Left renal pelvis (tissue), 4 donors: ENCODE measurements around the gene HSD11B2. TPM values are rescaled to one million over a fixed set of nuclear protein-coding genes. Genes with fewer than 3 reads are reported as not detected.
"Not testable (repeated sequence)": the region's sequence is repeated elsewhere in the genome, so short reads cannot be mapped to it uniquely, and the experiment has no call there.

Source experiments
- DNase-seq, 4 donors: peaks; one replicate each; pipeline ENCODE4 v3.0.0-alpha.2; 2013; ENCODE audit warnings: low read depth in 4 of 4, low spot score in 3 of 4
- polyA plus RNA-seq, 4 donors: library from polyadenylated mRNA; unstranded; fragments of 120-200 nt; gene quantifications; one replicate each; pipeline ENCODE4 v1.2.1, GENCODE V29; 2013; ENCODE audit not compliant: insufficient read length in 4 of 4

Gene HSD11B2
- polyA plus RNA-seq, 4 donors: 16.5 to 74.4 (median 45.6) TPM

GRCh38 chr16:67413978-67414911 lies 16.7 kb upstream of the HSD11B2 start:
- no peak for DNase-seq

DNA sequence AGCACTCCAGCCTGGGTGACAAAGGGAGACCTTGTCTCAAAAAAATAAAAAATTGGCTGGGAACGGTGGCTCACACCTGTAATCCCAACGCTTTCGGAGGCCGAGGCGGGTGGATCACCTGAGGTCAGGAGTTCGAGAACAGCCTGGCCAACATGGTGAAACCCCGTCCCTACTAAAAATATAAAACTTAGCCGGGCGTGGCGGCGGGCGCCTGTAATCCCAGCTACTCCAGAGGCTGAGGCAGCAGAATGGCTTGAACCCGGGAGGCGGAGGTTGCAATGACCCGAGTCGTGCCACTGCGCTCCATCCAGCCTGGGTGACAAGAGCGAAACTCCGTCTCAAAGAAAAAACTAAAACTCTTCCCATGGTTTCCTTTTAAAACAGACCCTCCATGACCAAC lies 15.5 kb upstream of the HSD11B2 start:
- DNase-seq: not testable (repeated sequence)

- DNase-seq: no peak
These were observed 14.8 kb upstream of the HSD11B2 start, which contains the start of gene ZDHHC1 for GRCh38 chr16:67415872-67416793. TSS of gene ZDHHC1 (minus strand) at chr16:67416477. CDS start at chr16:67407775, 8,702 bp downstream.

DNA sequence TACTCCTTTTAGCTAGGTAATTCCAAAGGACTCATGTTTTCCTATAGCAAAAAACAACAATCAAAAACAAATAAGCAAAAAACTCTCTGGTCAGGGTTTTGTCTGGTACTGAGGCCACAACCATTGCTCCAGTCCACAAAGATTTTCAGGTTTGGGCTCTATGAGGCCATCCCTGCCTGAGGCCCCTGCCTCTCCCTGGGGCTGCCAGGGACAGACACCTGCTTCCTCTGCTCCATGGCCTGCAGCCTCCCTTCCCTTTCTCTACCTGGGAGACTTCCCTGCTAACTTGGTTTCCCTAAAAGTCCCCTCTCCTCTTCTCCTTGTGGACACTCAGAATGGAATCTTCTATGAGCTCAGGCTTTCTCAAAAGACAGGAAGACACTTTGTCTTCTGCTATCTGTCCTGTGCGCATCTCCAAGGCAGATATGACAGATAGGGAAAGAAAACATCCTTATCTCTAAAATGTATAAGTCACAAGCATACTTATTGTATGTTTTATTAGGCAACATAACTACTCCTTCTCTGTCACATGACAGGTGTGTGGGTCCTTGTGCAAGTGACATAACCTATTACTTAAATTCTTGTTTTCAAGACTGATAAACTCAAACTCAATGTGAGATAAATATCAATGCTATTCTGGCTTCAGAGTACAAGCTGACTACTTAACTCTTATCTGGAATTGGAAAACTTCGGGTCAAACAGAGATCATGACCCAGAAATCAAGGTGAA lies 13.4 kb upstream of the HSD11B2 start:
- DNase-seq: no peak

- DNase-seq: no peak
These were observed 11.4 kb upstream of the HSD11B2 start for GRCh38 chr16:67419502-67419901.

DNA sequence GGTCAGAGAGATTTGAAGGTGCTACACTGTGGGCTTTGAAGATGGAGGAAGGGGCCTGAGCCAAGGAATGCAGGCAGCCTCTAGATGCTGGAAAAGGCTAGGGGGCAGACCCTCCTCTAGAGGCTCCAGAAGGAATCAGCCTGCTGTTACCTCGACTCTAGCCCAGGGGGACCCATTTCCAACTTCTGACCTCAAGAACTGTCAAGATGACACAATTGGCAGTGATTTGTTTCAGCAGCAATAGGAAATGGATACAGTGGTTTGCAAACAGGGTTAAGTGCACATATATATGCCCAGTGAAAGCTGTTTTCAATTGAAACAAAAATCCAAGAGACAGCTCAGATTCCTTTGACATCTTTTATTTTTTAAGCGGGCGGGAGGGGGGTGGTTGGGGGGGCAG lies 11.0 kb upstream of the HSD11B2 start:
- no peak for DNase-seq

DNA sequence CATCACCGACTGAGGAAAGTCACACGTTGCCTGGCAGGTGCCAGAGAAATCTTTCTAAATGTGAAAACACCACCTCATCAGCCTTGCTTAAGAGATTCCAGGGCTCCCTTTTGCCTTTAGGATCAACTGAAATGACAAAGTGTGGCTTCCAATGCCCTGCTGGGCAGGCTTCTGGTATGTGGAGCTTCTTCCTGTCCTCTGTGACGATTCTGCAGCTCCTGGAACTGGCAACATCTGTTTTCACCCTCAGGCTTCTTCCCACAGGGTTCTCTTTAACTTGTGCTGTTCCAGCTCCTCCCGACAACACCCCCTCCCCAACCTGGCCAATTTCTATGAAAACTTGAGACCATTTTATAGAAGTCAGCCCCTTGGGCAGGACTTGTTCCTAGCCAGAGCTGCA lies 9.9 kb upstream of the HSD11B2 start:
- no peak for DNase-seq

- DNase-seq: no peak
These were observed 7.9 kb upstream of the HSD11B2 start for GRCh38 chr16:67423015-67423414.

DNA sequence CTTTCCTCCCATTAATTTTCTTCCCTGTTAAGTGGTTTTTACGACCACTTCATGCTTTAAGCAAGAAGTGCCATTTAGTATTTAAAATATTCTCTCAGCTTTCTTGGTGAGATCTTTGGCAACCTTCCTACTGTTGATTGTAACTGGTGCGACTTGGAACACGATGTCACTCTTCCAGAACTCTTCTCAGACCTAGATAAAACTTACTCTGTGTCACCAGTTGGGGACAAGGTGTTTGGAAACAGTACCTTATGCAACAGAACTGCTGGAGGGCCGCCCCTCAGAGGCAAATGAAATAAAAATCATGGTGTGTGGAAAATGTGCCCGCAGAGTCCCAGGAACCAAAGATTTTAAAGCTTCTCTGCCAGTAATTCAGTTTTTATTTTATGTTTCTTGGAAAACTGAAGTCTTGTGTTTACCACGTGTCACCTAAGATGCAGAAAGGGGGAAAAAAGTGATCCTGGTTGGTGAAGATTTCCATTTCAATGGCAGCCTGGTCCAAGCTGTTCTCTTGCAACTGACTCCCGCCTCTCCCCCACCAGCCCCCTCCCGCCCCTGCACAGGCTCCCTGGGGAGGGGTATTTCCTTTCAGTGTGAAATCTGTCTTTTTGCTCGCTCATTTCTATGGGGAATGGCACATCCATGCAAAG lies 7.2 kb upstream of the HSD11B2 start:
- DNase-seq: no peak

DNA sequence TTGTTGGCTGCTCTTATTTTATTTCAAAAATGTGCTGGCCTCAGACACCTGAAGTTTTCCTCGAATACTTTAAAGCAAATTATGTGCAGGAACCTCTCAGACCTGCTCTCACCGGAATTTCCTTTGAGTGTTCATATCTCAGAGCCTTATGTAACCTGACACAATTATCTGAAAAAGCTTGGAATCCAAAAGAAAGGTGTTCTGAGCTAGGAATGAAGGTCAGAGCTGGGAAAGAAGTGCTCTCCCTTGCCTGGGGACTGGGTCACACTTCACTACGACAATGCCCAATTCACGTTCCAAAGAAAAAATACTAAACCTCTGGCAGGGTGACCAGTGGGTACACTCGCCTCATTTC lies 6.7 kb upstream of the HSD11B2 start:
- DNase-seq: no peak

DNA sequence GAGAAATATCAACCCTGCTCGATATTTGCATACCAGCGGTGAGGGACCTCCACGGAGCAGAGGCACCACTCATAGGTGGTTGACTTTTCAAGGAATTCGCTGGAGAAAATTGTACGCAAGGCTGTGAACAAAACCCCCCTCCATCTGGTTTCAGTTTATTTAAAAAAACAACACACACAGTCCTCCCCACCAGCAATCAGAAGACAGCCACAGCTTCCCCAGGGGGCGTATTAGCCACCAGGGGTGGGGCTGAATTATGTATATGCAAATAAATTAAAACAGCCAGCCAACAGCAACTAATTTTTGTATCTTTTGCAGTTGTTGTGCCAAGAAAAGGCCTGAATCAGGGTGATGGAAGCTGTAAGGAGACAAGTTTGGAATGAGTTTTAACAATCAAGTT lies 5.9 kb upstream of the HSD11B2 start:
- no peak for DNase-seq

GRCh38 chr16:67425580-67425979 lies 5.3 kb upstream of the HSD11B2 start:
- no peak for DNase-seq

DNA sequence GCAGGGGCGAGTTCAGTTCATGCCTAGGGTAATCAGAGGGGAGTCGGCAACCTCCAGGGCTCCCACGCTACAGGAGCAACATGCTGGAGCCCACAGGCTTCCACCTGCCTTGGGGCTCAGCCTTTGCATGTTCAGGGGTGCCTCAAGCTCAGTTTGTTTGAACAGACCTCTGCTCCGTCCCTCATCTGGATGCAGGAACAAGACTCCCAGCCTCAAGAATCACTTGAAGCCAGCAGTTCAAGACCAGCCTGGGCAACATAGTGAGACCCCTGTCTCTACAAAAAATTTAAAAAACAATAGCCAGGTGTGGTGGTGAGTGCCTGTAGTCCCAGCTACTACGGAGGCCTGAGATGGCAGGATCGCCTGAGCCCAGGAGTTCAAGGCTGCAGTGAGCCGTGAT lies 4.9 kb upstream of the HSD11B2 start:
- no peak for DNase-seq

DNA sequence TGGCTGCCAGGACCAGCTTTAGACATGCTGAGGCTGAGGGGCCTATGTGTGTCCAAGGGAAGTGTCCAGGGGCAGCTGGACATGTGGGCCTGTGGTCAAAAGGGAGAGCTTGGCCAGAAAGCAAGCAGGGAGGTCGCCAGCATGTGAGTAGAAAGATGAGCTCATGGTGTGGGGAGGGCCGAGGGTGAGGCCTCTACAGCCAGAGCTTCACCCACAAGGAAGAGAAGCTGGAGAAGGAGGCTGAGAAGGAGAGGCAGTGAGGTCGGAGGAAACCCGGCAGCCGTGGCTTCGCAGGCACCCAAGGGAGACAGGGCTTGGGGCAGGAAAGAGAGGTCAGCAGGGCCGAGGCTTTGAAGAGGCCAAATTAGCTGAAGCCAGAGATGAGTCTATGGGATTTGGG lies 4.0 kb upstream of the HSD11B2 start:
- DNase-seq: no peak

DNA sequence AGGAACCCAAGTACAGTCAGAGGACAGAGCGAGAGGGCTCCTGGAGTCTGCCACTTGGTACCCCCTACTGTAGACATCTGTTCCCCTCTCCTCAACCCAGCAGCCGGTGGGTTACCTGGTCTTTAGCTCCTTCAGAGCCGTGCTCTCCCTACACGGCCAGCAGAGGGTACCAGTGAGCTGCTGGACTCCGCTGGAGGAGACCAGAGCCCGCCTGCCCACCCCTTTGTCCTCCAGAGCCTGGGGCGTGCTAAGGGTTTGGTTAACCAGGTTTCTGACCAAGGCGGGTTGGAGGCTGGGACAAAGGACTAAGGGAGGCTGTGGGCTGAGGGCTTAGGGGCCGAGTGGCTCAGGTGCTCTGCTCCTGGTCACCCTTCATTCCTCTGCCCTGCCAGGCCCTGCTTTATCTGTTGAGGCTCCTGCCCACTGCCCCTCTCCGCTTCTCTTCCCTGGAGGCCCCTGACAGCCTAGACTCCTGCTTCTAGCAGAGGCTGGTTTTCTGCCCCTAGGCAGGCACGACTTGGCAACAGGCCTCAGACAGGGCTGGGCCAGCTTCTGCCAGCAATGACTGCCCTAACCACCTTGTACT lies 2.7 kb upstream of the HSD11B2 start:
- DNase-seq: no peak

DNA sequence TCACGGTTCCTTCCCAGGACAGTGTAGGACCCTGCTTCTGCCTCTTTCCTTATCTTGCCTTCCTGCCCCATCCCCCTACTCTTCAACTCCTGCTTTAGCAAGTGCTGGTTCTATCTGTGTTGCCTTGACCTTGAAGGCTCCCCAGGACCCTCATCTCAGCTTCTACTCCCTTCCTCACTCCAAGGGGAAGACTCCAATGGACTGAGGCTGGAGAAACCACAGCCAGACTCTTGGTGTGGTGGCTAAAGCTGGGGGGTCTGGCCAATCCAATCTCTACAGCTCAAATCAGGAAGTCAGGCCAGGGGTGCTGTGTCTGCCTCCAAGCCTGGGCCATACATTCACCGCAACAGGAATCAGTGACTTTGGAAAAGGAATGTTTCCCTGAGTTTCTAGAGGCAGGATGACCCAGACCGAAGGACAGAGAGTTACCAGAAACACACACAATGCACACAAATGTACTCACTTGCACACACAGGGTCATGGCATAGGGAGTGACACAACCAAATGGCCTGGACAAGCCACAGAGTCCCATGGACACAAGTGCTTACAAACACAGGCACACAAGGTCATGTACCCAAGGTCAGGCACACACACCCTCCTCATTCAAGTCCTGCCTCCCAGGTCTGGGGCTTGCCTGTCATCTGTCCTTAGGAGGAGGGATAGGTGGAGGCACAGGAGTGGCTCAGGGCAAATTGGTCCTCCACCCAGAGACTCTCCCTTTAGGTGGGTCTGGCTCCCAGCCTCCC lies 1.7 kb upstream of the HSD11B2 start:
- no peak for DNase-seq

GRCh38 chr16:67429799-67430503 lies 970 bp upstream of the HSD11B2 start:
- DNase-seq: no peak

DNA sequence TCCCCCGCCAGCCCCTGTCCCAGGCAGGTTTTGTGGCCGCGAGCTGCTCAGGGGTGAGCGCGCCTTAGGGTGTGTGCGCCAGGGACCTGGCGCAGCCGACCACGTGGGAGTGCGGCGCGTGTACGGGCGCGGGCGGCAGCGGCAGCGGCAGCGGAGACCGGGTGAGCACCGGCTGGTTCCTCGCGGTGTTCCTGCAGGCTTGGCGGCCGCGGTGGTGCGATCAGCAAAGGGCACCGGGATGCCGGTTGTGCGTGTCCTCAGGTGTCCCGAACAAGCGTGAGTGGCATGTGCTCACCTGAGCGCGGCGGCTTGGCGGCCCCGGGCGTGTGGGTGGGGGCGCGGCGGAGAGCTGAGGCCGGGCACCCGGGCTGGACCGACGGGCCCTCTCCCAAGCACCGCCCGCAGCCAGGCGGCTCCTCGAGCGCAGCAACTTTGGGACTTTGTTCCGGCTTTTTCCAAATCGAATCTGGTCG lies 381 bp upstream of the HSD11B2 start:
- DNase-seq: no peak
